ENCODE measurements around the gene ZCCHC24.

Gene ZCCHC24

GRCh38 chr10:79472449-79472848 lies 27.0 kb upstream of the ZCCHC24 start:
- no peak overlapping the region for H3K27ac ChIP-seq
- no peak for TF ChIP-seq ZFX (IDR thresholded peaks at IDR 0.05)
- TF ChIP-seq CTCF (conservative IDR thresholded peaks at IDR 0.05) = no peak

DNA sequence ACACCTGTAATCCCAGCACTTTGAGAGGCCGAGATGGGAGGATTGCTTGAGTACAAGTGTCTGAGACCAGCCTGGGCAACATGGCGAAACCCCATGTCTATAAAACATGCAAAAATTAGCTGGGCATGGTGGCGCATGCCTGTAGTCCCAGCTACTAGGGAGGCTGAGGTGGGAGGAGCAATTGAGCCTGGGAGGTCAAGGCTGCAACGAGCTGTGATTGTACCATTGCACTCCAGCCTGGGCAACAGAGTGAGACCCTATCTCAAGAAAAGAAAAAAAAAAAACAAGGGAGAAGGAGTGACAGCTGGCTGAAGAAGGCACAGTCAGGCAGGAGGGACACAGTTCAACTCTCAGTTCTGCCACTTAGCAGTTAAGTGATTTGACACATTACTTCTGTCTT lies 26.4 kb upstream of the ZCCHC24 start:
- no peak for TF ChIP-seq CTCF (conservative IDR thresholded peaks at IDR 0.05)
- TF ChIP-seq ZFX (IDR thresholded peaks at IDR 0.05) = no peak
- H3K27ac ChIP-seq = no peak overlapping the region

- no peak overlapping the region for H3K27ac ChIP-seq
- TF ChIP-seq ZFX (IDR thresholded peaks at IDR 0.05) (no peak), CTCF (conservative IDR thresholded peaks at IDR 0.05) (no peak)
Measured at GRCh38 chr10:79470096-79470495, 24.7 kb upstream of the ZCCHC24 start.

GRCh38 chr10:79468841-79469585 lies 23.6 kb upstream of the ZCCHC24 start:
- no peak overlapping the region for H3K27ac ChIP-seq
- no peak for TF ChIP-seq CTCF (conservative IDR thresholded peaks at IDR 0.05)
- no peak for TF ChIP-seq ZFX (IDR thresholded peaks at IDR 0.05)

GRCh38 chr10:79468015-79468560 lies 22.7 kb upstream of the ZCCHC24 start:
- TF ChIP-seq CTCF (conservative IDR thresholded peaks at IDR 0.05) (no peak), ZFX (IDR thresholded peaks at IDR 0.05) (no peak)
- H3K27ac ChIP-seq = no peak overlapping the region

GRCh38 chr10:79465341-79465740 lies 19.9 kb upstream of the ZCCHC24 start:
- TF ChIP-seq ZFX (IDR thresholded peaks at IDR 0.05) (no peak), CTCF (conservative IDR thresholded peaks at IDR 0.05) (no peak)
- no peak overlapping the region for H3K27ac ChIP-seq

DNA sequence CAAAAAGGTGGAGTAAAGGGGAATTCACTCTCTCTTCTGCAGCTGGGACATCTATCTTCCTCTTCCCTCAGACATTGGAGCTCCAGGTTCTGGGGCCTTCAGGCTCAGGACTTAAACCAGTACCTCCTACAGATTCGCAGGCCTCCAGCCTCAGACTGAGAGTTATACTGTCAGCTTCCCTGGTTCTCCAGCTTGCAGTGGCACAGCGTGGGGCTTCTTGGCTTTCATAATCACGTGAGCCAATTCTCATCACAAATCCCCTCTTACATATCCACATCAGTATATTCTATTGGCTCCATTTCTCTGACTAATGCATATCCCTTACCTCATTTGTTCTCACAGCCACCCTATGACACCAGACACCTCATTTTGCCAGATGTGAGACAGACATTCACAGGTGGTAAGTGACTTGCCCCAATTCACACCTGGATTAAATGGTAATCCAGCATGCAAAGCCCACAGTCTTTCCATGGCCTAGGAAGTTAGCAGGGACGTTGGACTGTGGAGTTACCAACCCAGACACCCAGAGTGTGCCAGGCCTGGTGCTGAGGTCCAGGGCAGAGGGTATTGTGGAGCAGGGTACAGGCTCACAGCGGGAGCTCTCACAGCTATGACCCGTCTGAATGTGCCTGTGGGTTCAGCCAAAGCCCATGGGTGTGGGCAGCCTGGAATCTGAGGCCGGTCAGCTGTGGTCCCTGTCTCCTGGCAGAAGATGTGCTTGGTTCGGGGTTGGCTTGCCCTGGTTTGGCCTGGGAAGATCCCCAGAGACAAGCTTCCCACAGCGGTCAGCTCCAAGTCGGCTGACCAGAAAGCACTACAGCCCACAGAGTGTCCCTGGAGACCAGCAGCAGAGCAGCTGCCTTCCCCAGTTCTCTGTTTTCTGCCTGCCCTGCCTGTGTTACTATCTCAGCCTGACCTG lies 18.4 kb upstream of the ZCCHC24 start:
- TF ChIP-seq CTCF (conservative IDR thresholded peaks at IDR 0.05) = no peak
- no peak for TF ChIP-seq ZFX (IDR thresholded peaks at IDR 0.05)
- no peak overlapping the region for H3K27ac ChIP-seq
